Stimulated activated CD4-positive, alpha-beta T cell treated with anti-CD3 and anti-CD28 coated beads, TNF-alpha, amount 100 ng/mL, for 48 hours (primary cell): ENCODE results near the gene ALKBH2.

ENCODE experiments used
- DNase-seq, 3 donors: peaks; one replicate each; pipeline ENCODE4 v3.0.0-alpha.2; 2020; ENCODE audit warnings: low read depth in 3 of 3

The ALKBH2 gene

GRCh38 chr12:109093022-109093918 is at the start of gene ALKBH2:
ALKBH2 (minus strand) TSS chr12:109093472; CDS start chr12:109092786, 686 bp downstream.
- DNase-seq = peak; percentile 87 to 91 (median 88)

- DNase-seq = no peak
Observed at GRCh38 chr12:109140560-109140959, 47.3 kb upstream of the ALKBH2 start.

- no peak for DNase-seq
Observed at GRCh38 chr12:109139791-109140190, 46.5 kb upstream of the ALKBH2 start.

- no peak for DNase-seq
Observed at GRCh38 chr12:109139360-109139759, 46.1 kb upstream of the ALKBH2 start.

GRCh38 chr12:109137055-109137454 is 43.8 kb upstream of the ALKBH2 start:
- DNase-seq = no peak

GRCh38 chr12:109134186-109134917 is 41.1 kb upstream of the ALKBH2 start:
- no peak for DNase-seq

- no peak for DNase-seq
Observed at GRCh38 chr12:109131154-109132050, 38.1 kb upstream of the ALKBH2 start.

- no peak for DNase-seq
Observed at GRCh38 chr12:109130297-109131153, 37.3 kb upstream of the ALKBH2 start.

GRCh38 chr12:109127533-109128242 is 34.4 kb upstream of the ALKBH2 start:
- DNase-seq = no peak

GRCh38 chr12:109126784-109127183 is 33.5 kb upstream of the ALKBH2 start:
- DNase-seq = no peak

- DNase-seq = no peak
Observed at GRCh38 chr12:109125791-109126190, 32.5 kb upstream of the ALKBH2 start.

GRCh38 chr12:109124878-109125648 is 31.8 kb upstream of the ALKBH2 start:
- DNase-seq = no peak

GRCh38 chr12:109121346-109121880 is 28.1 kb upstream of the ALKBH2 start:
- DNase-seq = no peak

- no peak for DNase-seq
Observed at GRCh38 chr12:109120557-109120956, 27.3 kb upstream of the ALKBH2 start.

- no peak for DNase-seq
Observed at GRCh38 chr12:109120095-109120494, 26.8 kb upstream of the ALKBH2 start.

GRCh38 chr12:109116611-109116949 is 23.3 kb upstream of the ALKBH2 start:
- no peak for DNase-seq

- DNase-seq = no peak
Observed at GRCh38 chr12:109115758-109116610, 22.7 kb upstream of the ALKBH2 start, which contains the start of gene ACACB. ACACB (plus strand) TSS chr12:109116587; CDS start chr12:109139406, 22,819 bp downstream.

GRCh38 chr12:109115404-109115757 is 22.1 kb upstream of the ALKBH2 start:
- DNase-seq = no peak
